NCI-H345 treated with DMSO at 0.1 percent for 48 hours (cell line): ENCODE measurements around the gene ANKS3.

Experiments used
- DNase-seq: peaks from one replicate; lab custom pipeline; 2025; ENCODE audit not compliant: unreplicated experiment; lab: John Stamatoyannopoulos, UW

ANKS3 gene

GRCh38 chr16:4696905-4697847 is 36.9 kb downstream of the ANKS3 start:
- no peak for DNase-seq

- DNase-seq = no peak
These were observed 37.7 kb downstream of the ANKS3 start for GRCh38 chr16:4696172-4696904.

GRCh38 chr16:4695473-4696171 is 38.4 kb downstream of the ANKS3 start:
- DNase-seq = no peak

- DNase-seq = no peak
These were observed 39.2 kb downstream of the ANKS3 start for GRCh38 chr16:4694642-4695451.

GRCh38 chr16:4693956-4694641 is 40.0 kb downstream of the ANKS3 start:
- no peak for DNase-seq

GRCh38 chr16:4693296-4693955 is 40.6 kb downstream of the ANKS3 start, which contains the start of gene NUDT16L1:
Gene NUDT16L1, plus strand, starts transcription at chr16:4693562. Its CDS starts 165 bp downstream, at chr16:4693727.
- DNase-seq = peak; percentile 92

GRCh38 chr16:4692460-4693295 is 41.4 kb downstream of the ANKS3 start:
- no peak for DNase-seq

- no peak for DNase-seq
These were observed 42.2 kb downstream of the ANKS3 start for GRCh38 chr16:4691666-4692412.

- DNase-seq = no peak
These were observed 43.0 kb downstream of the ANKS3 start for GRCh38 chr16:4690946-4691665.

GRCh38 chr16:4689864-4690704 is 44.0 kb downstream of the ANKS3 start:
- DNase-seq = no peak

- no peak for DNase-seq
These were observed 44.9 kb downstream of the ANKS3 start for GRCh38 chr16:4689091-4689671.

GRCh38 chr16:4688674-4689045 is 45.4 kb downstream of the ANKS3 start:
- no peak for DNase-seq

- DNase-seq = no peak
These were observed 46.0 kb downstream of the ANKS3 start for GRCh38 chr16:4687946-4688673.

GRCh38 chr16:4687416-4687815 is 46.7 kb downstream of the ANKS3 start:
- no peak for DNase-seq

GRCh38 chr16:4686497-4687210 is 47.4 kb downstream of the ANKS3 start:
- no peak for DNase-seq
